HepG2 (cell line): Measurements from ENCODE around the gene MAN2A2. TPM values are rescaled to one million over a fixed set of nuclear protein-coding genes. Genes with fewer than 3 reads are reported as not detected.

Experiments used
- EZH2 ChIP-seq: conservative IDR thresholded peaks from 2 replicates; pipeline ENCODE4 v1.6.1; 2012; ENCODE audit warnings: mild to moderate bottlenecking, low read depth, low read length, moderate library complexity
- MEF2D ChIP-seq: sonication (generic); formaldehyde crosslinking; IDR thresholded peaks from 2 replicates; pipeline ENCODE4 v1.5.1; 2020; ENCODE audit warnings: mild to moderate bottlenecking, missing genetic modification reagents
- PCBP2 ChIP-seq: fragments of 200-400 bp; formaldehyde crosslinking; optimal IDR thresholded peaks from 2 replicates; pipeline ENCODE3; 2018; ENCODE audit warnings: low read length, low read depth; ENCODE audit not compliant: poor library complexity, severe bottlenecking
- RELA ChIP-seq: sonication (generic); formaldehyde crosslinking; IDR thresholded peaks from 2 replicates; pipeline ENCODE4 v1.4.0; 2020; ENCODE audit warnings: missing genetic modification reagents
- SP4 ChIP-seq: sonication (generic); formaldehyde crosslinking; IDR thresholded peaks from 2 replicates; pipeline ENCODE4 v1.8.1; 2023; ENCODE audit warnings: mild to moderate bottlenecking, missing genetic modification reagents
- STAT5B ChIP-seq: sonication (generic); formaldehyde crosslinking; IDR thresholded peaks from 2 replicates; pipeline ENCODE4 v1.4.0; 2020; ENCODE audit warnings: missing genetic modification reagents
- U2AF1 ChIP-seq: fragments of 200-400 bp; formaldehyde crosslinking; optimal IDR thresholded peaks from 2 replicates; pipeline ENCODE3; 2017; ENCODE audit warnings: mild to moderate bottlenecking, low read depth, low read length
- ZBTB4 ChIP-seq: sonication (generic); formaldehyde crosslinking; IDR thresholded peaks from 2 replicates; pipeline ENCODE4 v1.4.0; 2020; ENCODE audit warnings: missing genetic modification reagents, mild to moderate bottlenecking, borderline replicate concordance
- ZMYM3 ChIP-seq: sonication (generic); formaldehyde crosslinking; IDR thresholded peaks from 2 replicates; pipeline ENCODE4 v1.5.1; 2020; ENCODE audit warnings: mild to moderate bottlenecking, missing genetic modification reagents
- ZNF101 ChIP-seq: sonication (generic); formaldehyde crosslinking; IDR thresholded peaks from 2 replicates; pipeline ENCODE4 v1.4.0; 2020; ENCODE audit warnings: mild to moderate bottlenecking, low read depth, missing genetic modification reagents, borderline replicate concordance
- ZNF121 ChIP-seq: sonication (generic); formaldehyde crosslinking; IDR thresholded peaks from 2 replicates; pipeline ENCODE4 v1.5.0; 2020; ENCODE audit warnings: mild to moderate bottlenecking, missing genetic modification reagents
- ZNF367 ChIP-seq: sonication (generic); formaldehyde crosslinking; IDR thresholded peaks from 2 replicates; pipeline ENCODE4 v1.4.0; 2020; ENCODE audit warnings: missing genetic modification reagents, borderline replicate concordance
- ZNF547 ChIP-seq: sonication (generic); formaldehyde crosslinking; IDR thresholded peaks from 2 replicates; pipeline ENCODE4 v1.5.1; 2020; ENCODE audit warnings: mild to moderate bottlenecking, missing genetic modification reagents
- ZSCAN12 ChIP-seq: sonication (generic); formaldehyde crosslinking; IDR thresholded peaks from 2 replicates; pipeline ENCODE4 v1.9.0; 2021; ENCODE audit warnings: mild to moderate bottlenecking, missing genetic modification reagents
- polyA plus RNA-seq, 8 experiments: library from polyadenylated mRNA; depleted of rRNA in 3 of 8; stranded (reverse) in 7 of 8; unstranded in 1 of 8; fragments of >200 nt; fragmentation: Illumina TruSeq in 4 of 8; extraction: Trizol in 4 of 8; gene quantifications; 2 replicates each; pipeline versions ENCODE4 v1.2.1 to v1.2.3, GENCODE V29; 2011 to 2016; ENCODE audit warnings: low read depth in 4 of 8, missing spikeins in 1 of 8, mixed read lengths in 1 of 8; ENCODE audit not compliant: insufficient read depth in 1 of 8
- total RNA-seq, 5 experiments: library from RNA; depleted of rRNA; stranded (reverse); fragments of >200 nt; fragmentation: Illumina TruSeq; extraction: Trizol; gene quantifications; 2 replicates each; pipeline ENCODE4 v1.2.3, GENCODE V29; 2016; ENCODE audit warnings: low read depth in 1 of 5
- TF ChIP-seq, protein P1 (sequence below): sonication (generic); formaldehyde crosslinking; IDR thresholded peaks from 2 replicates; pipeline ENCODE4 v1.5.0; 2020; ENCODE audit warnings: missing genetic modification reagents
- TF ChIP-seq, protein P2 (sequence below): IDR thresholded peaks from 2 replicates; pipeline ENCODE4 v1.6.1; 2018; ENCODE audit warnings: missing genetic modification reagents
- TF ChIP-seq, protein P3 (sequence below), 2 experiments: sonication (generic) in 1 of 2; formaldehyde crosslinking in 1 of 2; IDR thresholded peaks; 2 replicates each; pipeline versions ENCODE4 v1.4.0 to v1.6.1; 2016 to 2020; ENCODE audit warnings: borderline replicate concordance in 1 of 2, low read depth in 1 of 2, mild to moderate bottlenecking in 1 of 2, missing genetic modification reagents in 1 of 2

The MAN2A2 gene
- total and polyA plus RNA-seq, 2 of the 13 experiments (the other 11 are each of a cell fraction or from before 2014, with no cell fraction given) = 17.5 to 51.5 TPM

- TF ChIP-seq ZNF367 (CRISPR knock-in tag) = 0 out of 2 replicates have a peak, but pooled peaks have one; percentile 74
- TF ChIP-seq, protein P1, sequence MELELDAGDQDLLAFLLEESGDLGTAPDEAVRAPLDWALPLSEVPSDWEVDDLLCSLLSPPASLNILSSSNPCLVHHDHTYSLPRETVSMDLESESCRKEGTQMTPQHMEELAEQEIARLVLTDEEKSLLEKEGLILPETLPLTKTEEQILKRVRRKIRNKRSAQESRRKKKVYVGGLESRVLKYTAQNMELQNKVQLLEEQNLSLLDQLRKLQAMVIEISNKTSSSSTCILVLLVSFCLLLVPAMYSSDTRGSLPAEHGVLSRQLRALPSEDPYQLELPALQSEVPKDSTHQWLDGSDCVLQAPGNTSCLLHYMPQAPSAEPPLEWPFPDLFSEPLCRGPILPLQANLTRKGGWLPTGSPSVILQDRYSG (CRISPR knock-in tag) = peak; percentile 85; the same call in 1 of the 2 replicates
- TF ChIP-seq RELA (CRISPR knock-in tag) = no peak
- TF ChIP-seq STAT5B (CRISPR knock-in tag) = no peak
- TF ChIP-seq, protein P2, sequence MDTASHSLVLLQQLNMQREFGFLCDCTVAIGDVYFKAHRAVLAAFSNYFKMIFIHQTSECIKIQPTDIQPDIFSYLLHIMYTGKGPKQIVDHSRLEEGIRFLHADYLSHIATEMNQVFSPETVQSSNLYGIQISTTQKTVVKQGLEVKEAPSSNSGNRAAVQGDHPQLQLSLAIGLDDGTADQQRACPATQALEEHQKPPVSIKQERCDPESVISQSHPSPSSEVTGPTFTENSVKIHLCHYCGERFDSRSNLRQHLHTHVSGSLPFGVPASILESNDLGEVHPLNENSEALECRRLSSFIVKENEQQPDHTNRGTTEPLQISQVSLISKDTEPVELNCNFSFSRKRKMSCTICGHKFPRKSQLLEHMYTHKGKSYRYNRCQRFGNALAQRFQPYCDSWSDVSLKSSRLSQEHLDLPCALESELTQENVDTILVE = peak; percentile 54
- TF ChIP-seq ZNF121 (CRISPR knock-in tag) = peak; percentile 94; the same call in 1 of the 2 replicates
- no peak for TF ChIP-seq EZH2
- TF ChIP-seq ZBTB4 = no peak
- peak; percentile 62 for TF ChIP-seq ZMYM3
- TF ChIP-seq, protein P3, sequence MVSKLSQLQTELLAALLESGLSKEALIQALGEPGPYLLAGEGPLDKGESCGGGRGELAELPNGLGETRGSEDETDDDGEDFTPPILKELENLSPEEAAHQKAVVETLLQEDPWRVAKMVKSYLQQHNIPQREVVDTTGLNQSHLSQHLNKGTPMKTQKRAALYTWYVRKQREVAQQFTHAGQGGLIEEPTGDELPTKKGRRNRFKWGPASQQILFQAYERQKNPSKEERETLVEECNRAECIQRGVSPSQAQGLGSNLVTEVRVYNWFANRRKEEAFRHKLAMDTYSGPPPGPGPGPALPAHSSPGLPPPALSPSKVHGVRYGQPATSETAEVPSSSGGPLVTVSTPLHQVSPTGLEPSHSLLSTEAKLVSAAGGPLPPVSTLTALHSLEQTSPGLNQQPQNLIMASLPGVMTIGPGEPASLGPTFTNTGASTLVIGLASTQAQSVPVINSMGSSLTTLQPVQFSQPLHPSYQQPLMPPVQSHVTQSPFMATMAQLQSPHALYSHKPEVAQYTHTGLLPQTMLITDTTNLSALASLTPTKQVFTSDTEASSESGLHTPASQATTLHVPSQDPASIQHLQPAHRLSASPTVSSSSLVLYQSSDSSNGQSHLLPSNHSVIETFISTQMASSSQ (IDR thresholded peaks at IDR 0.05; ENCODE audit: low read depth) = no peak
- TF ChIP-seq, protein P3 (CRISPR knock-in tag; IDR thresholded peaks at IDR 0.05; ENCODE audit: borderline replicate concordance) = peak; percentile 14; the same call in 1 of the 2 replicates
- TF ChIP-seq SP4 (CRISPR knock-in tag) = peak; percentile 69
- no peak for TF ChIP-seq ZNF101 (CRISPR knock-in tag)
- peak; percentile 74; the same call in 1 of the 2 replicates for TF ChIP-seq ZNF547
- TF ChIP-seq MEF2D (CRISPR knock-in tag) = peak; percentile 63; the same call in 1 of the 2 replicates
- 0 out of 2 replicates have a peak, but pooled peaks have one; percentile 58 for TF ChIP-seq ZSCAN12
- TF ChIP-seq PCBP2 = no peak
- no peak for TF ChIP-seq U2AF1
Measured at GRCh38 chr15:90954712-90955623, 51.9 kb downstream of the MAN2A2 start, which contains the start of gene RCCD1 (continued).
